Measurements from ENCODE around the gene GRIN1.

GRIN1 gene

DNA sequence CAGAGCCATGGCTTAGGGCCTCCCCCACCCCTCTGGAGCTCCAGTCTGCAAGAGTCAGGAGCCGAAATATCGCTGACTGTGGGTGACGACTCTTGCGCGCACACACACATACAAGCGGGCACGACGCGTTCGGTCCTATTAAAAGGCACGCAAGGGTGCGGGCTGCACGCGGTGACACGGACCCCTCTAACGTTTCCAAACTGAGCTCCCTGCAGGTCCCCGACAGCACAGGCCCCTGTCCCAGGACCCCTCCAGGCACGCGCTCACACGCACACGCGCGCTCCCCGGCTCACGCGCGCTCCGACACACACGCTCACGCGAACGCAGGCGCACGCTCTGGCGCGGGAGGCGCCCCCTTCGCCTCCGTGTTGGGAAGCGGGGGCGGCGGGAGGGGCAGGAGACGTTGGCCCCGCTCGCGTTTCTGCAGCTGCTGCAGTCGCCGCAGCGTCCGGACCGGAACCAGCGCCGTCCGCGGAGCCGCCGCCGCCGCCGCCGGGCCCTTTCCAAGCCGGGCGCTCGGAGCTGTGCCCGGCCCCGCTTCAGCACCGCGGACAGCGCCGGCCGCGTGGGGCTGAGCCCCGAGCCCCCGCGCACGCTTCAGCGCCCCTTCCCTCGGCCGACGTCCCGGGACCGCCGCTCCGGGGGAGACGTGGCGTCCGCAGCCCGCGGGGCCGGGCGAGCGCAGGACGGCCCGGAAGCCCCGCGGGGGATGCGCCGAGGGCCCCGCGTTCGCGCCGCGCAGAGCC lies at the start of gene GRIN1:
Gene GRIN1, plus strand, starts transcription at position 433 of the 746 bp plus-strand sequence. CDS start 333 bp downstream, outside the sequence.
- no peak for DNase-seq

DNA sequence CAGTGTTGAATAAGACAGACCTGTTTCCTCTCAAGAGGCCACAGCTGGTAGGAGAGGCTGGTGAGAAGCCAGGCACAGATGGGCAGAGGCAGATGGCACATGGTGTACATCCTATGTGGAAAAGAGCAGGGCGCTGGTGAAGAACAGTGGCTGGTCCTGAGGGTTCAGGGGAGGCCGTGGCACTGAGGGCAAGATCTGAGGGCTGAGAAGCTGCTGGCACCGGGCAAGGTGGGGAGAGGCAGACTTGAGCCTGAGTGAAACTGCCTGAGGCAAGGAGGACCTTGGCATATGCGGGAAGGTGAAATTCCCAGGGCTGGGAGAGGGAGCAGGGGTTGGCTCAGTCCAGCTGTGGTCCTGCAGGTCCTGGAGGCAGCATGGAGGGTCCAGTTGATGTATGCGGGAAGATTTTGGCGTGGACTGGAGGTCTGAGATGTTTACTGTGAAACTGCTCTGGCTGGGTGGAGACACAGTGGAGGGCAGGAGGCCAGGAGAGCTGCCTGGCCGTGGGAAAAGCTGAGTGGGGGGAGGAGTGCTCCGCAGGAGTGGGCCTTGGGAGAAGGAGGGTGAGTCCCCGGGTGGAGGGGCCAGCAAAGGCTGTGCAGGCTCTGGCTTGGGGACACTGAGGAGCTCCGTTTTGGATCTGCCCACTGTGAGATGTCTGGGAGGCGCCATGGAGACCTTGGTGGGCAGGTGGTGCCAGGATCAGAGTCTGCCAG lies 49.6 kb upstream of the GRIN1 start:
- DNase-seq: no peak

DNA sequence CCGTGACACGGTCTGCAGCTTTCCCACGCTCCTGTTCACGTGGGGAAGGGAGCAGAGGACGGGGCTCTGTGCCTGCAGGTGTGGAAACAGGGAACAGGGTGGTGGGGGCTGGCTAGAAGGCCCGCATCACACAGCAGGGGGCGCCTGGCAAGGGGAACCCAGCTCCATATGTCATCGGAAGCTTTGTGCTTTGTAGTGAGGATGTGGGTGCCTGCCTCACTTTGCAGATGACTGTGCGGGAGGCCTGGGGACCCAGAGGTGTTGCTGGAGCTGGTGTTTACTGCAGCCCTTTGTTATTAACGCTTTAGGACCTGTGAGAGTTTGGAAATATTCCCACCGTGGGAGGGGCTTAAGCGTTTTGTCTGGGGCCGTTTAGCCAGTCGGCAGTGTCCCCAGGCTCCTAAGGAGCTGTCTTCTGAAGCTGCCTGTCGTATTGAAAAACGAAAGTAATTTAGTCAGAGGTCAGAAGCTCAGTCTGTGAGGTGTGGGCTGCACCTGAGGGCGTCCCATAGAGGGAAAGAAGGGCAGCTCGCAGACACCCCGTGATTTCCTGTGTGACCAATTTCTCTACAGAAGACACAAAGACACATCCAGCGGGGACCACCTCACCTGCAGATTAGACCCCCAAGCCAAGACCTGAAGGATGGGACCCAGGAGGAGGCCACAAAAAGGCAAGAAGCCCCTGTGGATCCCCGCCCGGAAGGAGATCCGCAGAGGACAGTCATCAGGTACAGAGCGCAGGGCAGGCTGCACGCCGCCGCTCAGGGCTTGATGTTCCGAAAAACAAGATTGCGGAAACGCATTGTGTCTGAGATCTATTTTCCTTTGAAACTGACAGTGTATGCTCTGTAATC lies 43.1 kb upstream of the GRIN1 start:
- no peak for DNase-seq

DNA sequence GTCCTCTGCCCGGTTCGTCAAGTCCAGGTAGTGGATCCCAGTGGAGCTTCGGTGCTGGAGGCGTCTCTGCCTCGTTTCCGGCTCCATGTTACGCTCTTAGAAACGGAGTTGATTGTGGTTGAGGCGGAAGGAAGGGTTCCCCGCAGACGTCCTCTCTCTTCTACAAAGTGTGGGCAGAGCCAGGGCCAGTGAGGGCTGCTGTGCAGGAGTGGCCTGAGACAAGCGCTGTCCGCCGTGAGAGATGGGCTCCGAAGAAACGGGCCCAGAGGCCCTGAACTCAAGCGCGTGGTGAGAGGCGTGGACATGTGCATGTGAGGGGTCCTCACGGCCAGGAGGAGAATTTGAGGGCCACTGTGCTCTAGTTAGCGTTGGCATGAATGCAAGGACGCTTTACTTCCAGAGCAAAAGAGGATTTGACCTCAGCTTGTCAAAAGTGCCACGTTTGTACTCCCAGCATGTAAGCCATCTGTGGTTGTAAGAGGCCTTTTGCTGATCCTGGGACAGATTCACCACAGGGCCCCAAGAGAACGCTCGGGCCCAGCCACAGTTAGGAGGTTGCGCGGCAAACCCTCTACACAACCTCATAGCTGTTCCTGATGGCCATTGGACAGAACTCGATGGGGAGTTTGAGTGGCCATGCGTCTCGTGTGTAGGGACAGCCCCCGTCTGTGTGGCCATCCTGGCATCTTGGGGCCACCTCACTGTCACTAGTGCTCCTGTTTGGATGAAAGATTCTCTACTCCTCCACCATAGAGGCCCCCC lies 42.0 kb upstream of the GRIN1 start:
- no peak for DNase-seq

DNA sequence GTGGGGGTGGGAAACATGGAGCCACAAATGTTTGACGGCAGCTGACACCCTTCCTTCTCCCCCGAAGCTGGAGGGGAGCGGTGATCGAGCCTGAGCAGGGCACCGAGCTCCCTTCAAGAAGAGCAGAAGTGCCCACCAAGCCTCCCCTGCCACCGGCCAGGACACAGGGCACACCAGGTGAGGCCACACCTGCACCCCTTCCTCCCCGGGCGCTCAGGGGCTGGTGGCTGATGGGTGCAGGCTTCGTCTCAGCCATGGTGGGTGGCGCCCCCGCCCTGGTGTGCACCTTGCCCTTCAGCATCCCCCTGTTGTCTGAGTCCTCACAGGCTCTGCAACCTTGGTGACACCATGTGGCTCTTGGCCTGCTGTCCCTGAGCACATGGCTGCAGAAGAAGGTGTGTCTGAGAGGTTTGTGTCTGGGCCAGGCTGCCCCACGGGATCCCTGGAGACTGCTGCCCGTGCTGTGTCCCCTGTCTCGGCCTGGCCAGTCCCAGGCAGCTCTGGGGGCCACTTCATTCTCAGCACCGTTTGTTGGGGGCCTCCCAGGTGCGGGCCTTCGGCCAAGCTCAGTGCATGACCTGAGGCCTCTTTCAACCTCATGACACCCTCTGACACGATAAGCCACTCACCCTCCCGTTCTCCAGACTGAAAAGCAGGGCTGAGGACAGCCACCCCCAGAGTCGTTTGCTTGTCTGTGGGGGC lies 41.0 kb upstream of the GRIN1 start:
- no peak for DNase-seq

DNA sequence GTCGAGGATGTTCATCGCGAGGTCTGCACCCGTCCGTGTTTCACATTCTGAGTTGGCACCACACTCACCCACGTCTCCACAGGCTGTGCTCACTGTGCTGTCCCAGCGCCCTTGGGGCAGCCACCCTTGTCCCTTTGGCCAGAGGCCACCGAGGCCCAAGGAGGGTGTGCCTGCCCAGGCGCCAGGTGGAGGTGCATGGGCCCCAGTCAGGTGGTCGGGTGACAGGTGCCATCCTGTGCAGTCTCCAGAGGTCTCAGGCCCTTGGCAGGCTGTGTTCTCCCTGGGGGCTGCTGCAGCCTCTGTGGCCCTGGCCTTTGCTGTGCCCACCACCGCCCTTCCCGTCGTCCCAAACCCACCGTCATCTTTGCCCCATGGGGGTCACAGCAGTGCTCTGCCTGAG lies 39.7 kb upstream of the GRIN1 start:
- DNase-seq: no peak

DNA sequence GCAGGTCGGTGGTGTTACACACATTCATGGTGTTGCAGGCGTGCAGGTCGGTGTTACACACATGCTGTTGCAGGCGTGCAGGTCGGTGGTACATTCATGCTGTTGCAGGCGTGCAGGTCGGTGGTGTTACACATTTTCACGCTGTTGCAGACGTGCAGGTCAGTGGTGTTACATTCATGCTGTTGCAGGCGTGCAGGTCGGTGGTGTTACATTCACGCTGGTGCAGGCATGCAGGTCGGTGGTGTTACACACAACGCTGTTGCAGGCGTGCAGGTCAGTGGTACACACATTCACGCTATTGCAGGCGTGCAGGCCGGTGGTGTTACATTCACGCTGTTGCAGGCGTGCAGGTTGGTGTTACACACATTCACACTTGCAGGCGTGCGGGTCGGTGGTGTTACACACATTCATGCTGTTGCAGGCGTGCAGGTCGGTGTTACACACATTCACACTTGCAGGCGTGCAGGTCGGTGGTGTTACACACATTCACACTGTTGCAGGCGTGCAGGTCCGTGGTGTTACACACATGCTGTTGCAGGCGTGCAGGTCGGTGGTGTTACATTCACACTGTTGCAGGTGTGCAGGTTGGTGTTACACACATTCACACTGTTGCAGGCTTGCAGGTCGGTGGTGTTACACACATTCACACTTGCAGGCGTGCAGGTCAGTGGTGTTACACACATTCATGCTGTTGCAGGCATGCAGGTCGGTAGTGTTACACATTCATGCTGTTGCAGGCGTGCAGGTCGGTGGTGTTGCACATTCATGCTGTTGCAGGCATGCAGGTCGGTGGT lies 35.6 kb upstream of the GRIN1 start:
- DNase-seq: no peak

DNA sequence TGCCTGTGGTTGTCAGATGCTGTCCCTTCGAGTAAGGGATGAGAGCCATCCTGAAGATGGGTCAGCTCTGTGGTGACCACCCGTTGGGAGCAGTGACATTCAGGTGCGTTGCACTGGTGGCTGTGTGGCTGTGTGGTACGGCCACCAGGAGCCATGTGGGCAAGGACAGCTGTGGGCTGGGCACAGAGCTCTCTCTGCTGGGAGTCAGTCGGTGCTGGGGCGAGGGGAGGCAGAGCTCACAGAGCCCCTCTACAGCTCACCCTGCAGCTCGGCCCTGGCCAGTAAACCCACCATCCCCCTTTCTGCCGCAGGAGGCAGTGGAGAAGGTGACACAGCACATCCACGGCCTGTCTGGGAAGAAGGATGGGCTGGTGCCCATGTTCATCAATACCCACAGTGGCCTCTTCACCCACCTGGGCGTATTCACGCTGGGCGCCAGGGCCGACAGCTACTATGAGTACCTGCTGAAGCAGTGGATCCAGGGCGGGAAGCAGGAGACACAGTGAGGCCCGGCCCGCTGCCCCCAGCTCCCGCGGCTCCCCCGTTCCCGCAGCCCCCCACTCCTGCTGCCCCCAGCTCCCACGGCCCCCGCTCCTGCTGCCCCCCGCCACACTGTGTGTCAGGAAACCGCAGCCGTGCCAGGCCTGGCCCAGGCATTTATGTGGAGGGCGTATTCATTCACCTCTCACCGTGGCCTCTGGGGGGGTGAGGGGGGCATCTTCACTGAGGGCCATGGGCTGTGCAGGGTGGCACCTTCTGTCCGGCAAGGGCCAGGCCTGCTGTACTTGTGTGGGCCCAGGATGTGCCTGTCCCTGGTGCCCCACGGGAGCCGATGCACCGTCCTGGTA lies 32.9 kb upstream of the GRIN1 start:
- DNase-seq: no peak

DNA sequence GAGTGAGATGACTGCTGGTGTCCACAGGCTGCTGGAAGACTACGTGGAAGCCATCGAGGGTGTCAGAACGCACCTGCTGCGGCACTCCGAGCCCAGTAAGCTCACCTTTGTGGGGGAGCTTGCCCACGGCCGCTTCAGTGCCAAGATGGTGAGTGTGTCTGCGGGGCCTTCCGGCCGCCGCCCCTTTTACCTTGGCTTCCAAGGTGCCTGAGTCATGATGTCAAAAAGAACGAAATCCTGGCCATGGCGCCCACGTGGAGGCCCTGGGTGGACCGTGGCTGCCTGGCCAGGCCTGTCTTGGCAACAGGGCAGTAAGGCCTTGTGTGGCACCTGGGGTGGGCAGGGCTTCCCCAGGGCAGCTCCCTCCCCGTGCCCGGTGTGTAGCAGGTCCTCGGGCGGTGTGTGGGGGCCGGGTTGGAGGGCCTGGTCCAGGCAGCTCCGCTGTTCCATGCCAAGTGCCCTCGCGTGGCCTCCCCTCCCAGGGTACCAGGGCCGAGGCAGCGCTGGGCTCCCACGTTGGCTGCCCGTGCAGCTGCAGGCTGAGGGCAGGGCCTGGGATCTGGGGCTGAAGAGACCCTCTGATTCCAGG lies 32.2 kb upstream of the GRIN1 start:
- no peak for DNase-seq

DNA sequence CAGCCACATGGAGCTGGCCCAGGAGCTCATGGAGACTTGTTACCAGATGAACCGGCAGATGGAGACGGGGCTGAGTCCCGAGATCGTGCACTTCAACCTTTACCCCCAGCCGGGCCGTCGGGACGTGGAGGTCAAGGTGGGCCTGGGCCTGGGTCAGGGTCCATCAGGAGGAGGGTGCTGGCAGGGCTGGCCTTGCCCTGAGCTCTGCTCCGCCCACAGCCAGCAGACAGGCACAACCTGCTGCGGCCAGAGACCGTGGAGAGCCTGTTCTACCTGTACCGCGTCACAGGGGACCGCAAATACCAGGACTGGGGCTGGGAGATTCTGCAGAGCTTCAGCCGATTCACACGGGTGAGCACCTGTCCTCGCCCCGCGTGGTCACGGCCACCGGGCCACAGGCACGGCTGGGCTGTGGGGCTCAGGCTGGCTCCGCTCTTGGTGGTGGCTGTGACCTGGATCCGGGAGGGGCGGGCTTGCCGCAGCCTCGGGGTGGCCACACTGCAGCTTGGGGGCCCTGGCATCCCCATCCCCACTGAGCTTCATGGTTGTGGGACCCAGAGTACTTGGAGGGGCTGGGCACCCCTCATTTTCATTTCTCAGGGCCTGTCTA lies 31.5 kb upstream of the GRIN1 start:
- DNase-seq: no peak

DNA sequence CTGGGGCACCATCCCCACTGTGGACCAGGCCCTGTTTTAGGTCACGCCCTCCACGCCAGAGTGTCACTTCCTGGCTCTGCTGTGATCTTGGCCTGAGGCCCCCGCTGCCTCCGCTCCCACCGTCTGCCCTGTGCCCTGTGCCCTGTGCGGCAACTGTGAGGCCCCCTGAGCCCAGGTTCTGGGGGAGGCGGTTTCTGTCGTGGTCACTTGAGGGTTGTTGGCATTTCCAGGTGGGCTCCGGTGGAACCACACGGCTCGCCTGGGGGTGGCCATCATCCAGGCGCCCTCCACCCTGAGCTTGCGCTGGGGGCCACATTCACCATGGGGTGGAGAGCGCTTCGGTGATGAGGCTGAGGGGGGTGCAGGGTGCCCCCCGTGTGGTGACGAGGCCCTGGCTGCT lies 31.0 kb upstream of the GRIN1 start:
- DNase-seq: no peak

DNA sequence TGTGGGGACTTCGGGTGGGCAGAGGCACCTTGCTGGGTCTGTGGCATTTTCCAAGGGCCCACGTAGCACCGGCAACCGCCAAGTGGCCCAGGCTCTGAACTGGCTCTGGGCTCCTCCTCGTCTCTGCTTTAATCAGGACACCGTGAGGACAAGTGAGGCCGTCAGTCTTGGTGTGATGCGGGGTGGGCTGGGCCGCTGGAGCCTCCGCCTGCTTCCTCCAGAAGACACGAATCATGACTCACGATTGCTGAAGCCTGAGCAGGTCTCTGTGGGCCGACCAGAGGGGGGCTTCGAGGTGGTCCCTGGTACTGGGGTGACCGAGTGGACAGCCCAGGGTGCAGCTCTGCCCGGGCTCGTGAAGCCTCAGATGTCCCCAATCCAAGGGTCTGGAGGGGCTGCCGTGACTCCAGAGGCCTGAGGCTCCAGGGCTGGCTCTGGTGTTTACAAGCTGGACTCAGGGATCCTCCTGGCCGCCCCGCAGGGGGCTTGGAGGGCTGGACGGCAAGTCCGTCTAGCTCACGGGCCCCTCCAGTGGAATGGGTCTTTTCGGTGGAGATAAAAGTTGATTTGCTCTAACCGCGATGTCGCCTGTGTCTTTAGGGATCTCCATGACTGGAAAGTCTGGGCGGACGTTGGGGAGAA lies 30.2 kb upstream of the GRIN1 start:
- no peak for DNase-seq

DNA sequence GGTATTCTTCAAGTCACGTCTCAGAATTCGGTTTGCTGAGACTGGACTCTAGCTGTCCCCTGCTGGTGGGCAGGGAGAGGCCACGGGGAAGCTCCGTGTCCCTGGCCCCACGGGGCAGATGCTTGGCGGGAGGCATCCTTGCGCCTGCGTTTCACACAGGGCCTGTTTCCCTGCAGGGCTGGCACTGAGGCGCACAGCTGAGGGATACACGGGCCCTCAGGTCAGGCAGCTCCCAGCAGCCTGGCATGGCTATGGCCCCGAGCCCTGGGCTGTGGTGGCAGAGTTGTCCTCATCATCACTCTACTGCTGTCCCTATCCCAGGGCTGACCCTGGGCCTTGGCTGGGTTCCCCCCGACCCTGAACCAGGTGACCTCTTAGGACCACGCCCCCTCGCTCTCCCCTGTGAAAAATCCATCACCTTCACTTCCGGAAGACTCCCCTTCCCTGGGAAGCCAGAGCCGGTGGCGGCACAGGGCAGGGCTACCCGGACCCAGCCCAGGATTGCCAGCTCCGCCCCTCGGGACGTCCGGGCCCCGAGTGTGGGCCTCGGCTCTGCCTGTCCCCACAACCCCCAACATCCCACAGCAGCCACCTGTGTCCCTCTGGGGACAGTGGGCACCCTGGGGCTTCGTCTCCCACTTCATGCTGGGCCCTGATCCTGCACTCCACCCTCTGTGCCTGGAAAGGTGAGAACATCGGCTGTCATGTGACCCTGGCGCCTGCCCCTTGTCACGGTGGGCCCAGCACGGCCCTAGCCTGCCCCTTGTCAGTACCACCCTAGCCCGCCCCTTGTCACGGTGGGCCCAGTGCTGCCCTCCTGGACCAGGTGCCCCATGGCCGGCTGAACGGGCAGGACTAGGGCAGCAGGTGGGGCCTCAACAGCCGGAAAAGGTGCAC lies 29.5 kb upstream of the GRIN1 start:
- DNase-seq: no peak

DNA sequence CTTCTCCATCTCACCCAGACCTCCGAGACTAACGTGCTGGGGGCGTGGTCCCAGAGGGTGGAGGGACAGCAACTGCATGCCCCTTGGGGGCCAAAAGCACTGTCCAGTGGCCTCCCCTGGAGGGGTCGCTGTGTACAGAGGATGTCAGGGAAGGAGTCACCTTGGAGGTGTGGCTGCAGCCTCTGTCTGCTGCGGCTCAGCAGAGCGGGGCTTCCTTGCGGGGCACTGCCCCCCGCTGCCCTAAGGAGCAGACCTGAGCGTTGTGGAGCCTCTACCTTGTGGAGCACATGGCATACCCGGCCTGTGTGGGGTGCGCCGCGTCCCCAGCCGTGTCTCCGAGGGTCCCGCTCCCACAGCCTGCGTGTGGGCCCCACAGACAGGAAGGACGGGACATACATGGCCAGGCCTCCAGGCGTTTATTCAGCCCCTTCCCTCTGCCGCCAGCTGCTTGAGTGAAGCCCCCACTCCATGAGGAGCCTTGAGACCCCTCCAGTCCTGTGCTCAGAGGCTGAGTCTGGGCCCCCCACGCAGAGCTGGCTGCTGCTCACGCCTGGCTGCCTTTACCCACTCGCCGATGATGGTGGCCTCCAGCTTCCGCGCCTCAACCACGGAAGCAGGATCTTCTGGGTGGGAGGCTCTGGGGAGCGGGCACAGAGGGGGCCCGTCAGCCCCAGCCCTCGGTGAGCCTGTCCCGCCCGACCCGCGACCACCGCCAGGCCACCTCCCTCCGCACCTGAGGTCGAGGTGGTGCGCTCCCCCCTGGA lies 28.6 kb upstream of the GRIN1 start:
- DNase-seq: no peak

DNA sequence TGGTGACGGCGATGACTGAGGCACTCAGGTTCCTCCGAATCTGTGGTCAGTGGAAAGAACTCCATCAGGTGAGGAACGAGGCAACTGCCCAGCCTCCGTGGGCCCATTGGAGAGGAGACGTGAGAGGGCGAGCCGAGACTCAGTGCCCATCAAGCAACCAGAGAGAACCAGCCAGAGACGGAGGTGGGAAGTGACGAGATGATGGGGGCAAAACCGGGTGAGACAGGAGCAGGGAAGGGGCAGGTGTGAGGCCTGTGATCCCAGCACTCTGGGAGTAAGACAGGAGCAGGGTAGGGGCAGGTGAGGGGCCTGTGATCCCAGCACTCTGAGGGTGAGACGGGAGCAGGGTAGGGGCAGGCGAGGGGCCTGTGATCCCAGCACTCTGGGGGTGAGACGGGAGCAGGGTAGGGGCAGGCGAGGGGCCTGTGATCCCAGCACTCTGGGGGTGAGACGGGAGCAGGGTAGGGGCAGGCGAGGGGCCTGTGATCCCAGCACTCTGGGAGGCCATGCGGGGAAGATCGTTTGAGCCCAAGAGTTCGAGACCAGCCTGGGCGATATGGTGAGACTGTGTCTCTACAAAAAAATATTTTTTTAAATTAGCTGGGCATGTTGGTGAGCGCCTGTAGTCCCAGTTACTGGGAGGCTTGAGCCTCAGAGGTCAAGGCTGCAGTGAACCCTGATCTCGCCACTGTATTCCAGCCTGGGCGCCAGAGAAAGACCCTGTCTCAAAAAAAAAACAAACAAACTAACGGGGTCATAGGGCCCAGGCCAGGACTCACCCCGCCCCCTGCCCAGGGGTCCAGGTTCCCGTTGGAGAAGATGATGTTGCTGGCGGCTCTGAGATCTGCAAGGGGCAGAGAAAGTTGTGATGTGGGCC lies 27.8 kb upstream of the GRIN1 start:
- no peak for DNase-seq

All from NCI-H2029 treated with DMSO at 0.1 percent for 48 hours (cell line).